ENCODE measurements around the gene BAIAP3. TPM values are rescaled to one million over a fixed set of nuclear protein-coding genes. Genes with fewer than 3 reads are reported as not detected.

The BAIAP3 gene
- total RNA-seq, 2 experiments from 2014 or later, result 19.6 to 21.5 TPM

DNA sequence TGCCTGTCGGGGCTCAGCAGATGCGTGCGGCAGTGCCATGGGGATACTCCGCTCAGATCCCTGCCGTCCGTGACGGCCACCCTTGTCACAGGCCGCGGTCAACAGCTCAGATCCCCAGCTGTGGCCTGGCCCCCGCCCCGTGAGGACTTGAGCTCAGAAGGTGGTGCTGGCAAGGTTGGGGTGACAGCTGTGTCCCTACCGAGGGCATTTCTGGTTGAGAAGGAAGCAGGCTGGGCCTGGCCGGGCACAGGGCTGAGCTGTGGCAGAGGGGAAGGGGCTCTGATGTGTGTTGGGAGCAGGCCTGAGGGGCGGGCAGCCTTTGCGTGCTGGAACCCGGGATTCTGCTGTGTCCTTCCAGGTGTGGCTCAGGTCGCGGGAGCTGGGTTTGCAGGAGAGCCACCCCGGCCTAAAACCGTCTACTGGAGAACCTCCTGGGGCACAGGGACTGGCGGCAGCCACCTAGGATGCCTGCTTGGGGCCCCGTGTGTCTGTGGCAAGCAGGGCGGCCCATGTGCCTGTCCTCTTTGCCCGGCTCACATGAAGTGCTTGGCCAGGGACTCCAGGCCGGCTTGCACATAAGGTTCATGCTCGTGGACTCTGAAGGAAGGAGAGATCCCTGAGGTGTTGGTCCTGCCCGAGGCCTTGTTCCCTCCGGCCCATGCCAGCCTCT, 18.9 kb upstream of the BAIAP3 start:
- ChIA-PET CTCF (no interaction called here), POLR2A (no interaction called here)
- no peaks in the 10 kb centered on the region for H3K9me3 ChIP-seq (ENCODE audit: control insufficient read depth in 1 of 2, insufficient read depth in 1 of 2, low read length in 2 of 2)
- peaks cover 75% of the 10 kb centered on the region for H3K36me3 Mint-ChIP-seq (ENCODE audit: low read depth)
- H3K36me3 ChIP-seq (ENCODE audit: insufficient read depth, low read length), result peaks cover 71% of the 10 kb centered on the region
- TF ChIP-seq, protein P1, sequence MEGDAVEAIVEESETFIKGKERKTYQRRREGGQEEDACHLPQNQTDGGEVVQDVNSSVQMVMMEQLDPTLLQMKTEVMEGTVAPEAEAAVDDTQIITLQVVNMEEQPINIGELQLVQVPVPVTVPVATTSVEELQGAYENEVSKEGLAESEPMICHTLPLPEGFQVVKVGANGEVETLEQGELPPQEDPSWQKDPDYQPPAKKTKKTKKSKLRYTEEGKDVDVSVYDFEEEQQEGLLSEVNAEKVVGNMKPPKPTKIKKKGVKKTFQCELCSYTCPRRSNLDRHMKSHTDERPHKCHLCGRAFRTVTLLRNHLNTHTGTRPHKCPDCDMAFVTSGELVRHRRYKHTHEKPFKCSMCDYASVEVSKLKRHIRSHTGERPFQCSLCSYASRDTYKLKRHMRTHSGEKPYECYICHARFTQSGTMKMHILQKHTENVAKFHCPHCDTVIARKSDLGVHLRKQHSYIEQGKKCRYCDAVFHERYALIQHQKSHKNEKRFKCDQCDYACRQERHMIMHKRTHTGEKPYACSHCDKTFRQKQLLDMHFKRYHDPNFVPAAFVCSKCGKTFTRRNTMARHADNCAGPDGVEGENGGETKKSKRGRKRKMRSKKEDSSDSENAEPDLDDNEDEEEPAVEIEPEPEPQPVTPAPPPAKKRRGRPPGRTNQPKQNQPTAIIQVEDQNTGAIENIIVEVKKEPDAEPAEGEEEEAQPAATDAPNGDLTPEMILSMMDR (IDR thresholded peaks at IDR 0.05), result no peak
- no peaks in the 10 kb centered on the region for H3K27me3 ChIP-seq (ENCODE audit: control insufficient read depth in 1 of 2, insufficient read depth in 2 of 2, low read length in 2 of 2)
- peaks cover 47% of the 10 kb centered on the region for H3K4me1 ChIP-seq (ENCODE audit: insufficient read depth, low read length)
- ATAC-seq (ENCODE audit: poor library complexity) (no peak), DNase-seq (no peak)
- H3K27ac ChIP-seq (ENCODE audit: low read depth in 1 of 2, low read length in 2 of 2), result no peak overlapping the region
- no peak overlapping the region for H3K4me3 ChIP-seq (ENCODE audit: low read length)
- H3K27ac Mint-ChIP-seq, result no peak overlapping the region
- intact Hi-C loops (cut with DNase I, micrococcal nuclease), result no loop called here
- no peaks in the 10 kb centered on the region for H3K27me3 Mint-ChIP-seq
- H3K4me1 Mint-ChIP-seq (ENCODE audit: low read depth), result peaks cover 23% of the 10 kb centered on the region
- H3K9me3 Mint-ChIP-seq, result no peaks in the 10 kb centered on the region
- no peak overlapping the region for H3K4me3 Mint-ChIP-seq

DNA sequence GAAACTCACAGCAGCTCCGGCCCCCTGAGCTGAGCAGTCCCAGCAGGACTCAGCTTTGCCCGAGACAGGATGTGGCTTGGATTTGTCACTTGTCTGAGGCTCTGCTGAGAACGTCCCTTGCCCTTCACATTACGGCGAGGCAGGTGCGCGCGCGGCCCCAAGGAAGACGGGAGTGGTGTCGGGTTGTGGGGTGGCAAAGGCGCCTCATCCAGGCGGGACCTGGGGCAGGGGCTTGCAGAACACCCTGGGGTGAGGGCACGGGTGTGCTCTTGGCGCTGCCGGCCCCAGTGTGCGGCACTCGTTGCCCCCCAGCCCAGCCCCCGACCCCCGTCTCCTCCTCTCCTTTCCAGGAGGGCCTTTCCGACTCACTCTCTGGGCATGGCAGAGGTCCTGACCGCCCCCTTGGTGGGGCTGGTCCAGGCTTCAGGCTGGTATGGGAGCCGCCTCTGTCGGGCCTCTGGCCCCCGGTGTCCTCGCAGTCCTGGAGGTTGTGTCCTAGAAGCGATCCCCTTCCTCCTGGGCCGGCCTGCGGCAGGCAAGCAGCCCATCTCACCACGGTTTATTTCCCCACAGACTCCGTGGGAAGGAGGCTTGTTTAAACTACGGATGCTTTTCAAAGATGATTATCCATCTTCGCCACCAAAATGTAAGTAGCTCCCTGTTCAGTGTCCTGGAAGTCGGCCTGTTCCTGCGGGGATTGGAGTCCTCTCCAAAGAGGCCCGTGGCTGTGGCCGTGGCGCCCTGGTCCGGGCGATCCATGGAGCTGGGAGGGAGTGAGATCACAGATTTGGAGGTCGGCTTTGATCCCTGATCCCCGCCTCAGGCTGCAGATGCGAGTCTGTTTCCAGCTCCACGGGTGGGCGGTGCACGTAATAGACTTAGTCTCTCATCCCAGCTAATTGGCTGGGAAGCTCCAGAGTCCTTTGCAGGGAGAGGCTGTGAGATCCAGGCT, 18.1 kb upstream of the BAIAP3 start:
- ATAC-seq (ENCODE audit: poor library complexity) (no peak), DNase-seq (peak in 1 of 14 experiments; percentile 12)
- no peak overlapping the region for H3K4me3 Mint-ChIP-seq
- peaks cover 19% of the 10 kb centered on the region for H3K4me1 Mint-ChIP-seq (ENCODE audit: low read depth)
- peaks cover 79% of the 10 kb centered on the region for H3K36me3 Mint-ChIP-seq (ENCODE audit: low read depth)
- TF ChIP-seq, protein P1 (IDR thresholded peaks at IDR 0.05), result no peak
- no peaks in the 10 kb centered on the region for H3K27me3 Mint-ChIP-seq
- H3K9me3 Mint-ChIP-seq, result no peaks in the 10 kb centered on the region
- intact Hi-C loops (cut with DNase I, micrococcal nuclease), result no loop called here
- no peaks in the 10 kb centered on the region for H3K9me3 ChIP-seq (ENCODE audit: control insufficient read depth in 1 of 2, insufficient read depth in 1 of 2, low read length in 2 of 2)
- H3K4me1 ChIP-seq (ENCODE audit: insufficient read depth, low read length), result peaks cover 47% of the 10 kb centered on the region
- no peak overlapping the region for H3K4me3 ChIP-seq (ENCODE audit: low read length)
- H3K27me3 ChIP-seq (ENCODE audit: control insufficient read depth in 1 of 2, insufficient read depth in 2 of 2, low read length in 2 of 2), result no peaks in the 10 kb centered on the region
- no peak overlapping the region for H3K27ac Mint-ChIP-seq
- ChIA-PET POLR2A (no interaction called here), CTCF (no interaction called here)
- no peak overlapping the region for H3K27ac ChIP-seq (ENCODE audit: low read depth in 1 of 2, low read length in 2 of 2)
- H3K36me3 ChIP-seq (ENCODE audit: insufficient read depth, low read length), result peaks cover 79% of the 10 kb centered on the region

GRCh38 chr16:1316033-1316405, 17.4 kb upstream of the BAIAP3 start:
- no peaks in the 10 kb centered on the region for H3K27me3 Mint-ChIP-seq
- Histone ChIP-seq H3K9me3 (ENCODE audit: control insufficient read depth in 1 of 2, insufficient read depth in 1 of 2, low read length in 2 of 2) (no peaks in the 10 kb centered on the region), H3K27ac (ENCODE audit: low read depth in 1 of 2, low read length in 2 of 2) (no peak overlapping the region), H3K27me3 (ENCODE audit: control insufficient read depth in 1 of 2, insufficient read depth in 2 of 2, low read length in 2 of 2) (no peaks in the 10 kb centered on the region), H3K4me1 (ENCODE audit: insufficient read depth, low read length) (peaks cover 41% of the 10 kb centered on the region), H3K36me3 (ENCODE audit: insufficient read depth, low read length) (peaks cover 86% of the 10 kb centered on the region), H3K4me3 (ENCODE audit: low read length) (no peak overlapping the region)
- peaks cover 74% of the 10 kb centered on the region for H3K36me3 Mint-ChIP-seq (ENCODE audit: low read depth)
- no peak overlapping the region for H3K4me3 Mint-ChIP-seq
- H3K9me3 Mint-ChIP-seq, result no peaks in the 10 kb centered on the region
- POLR2A ChIA-PET, result no interaction called here
- intact Hi-C loops (cut with DNase I, micrococcal nuclease), result no loop called here
- TF ChIP-seq, protein P1 (IDR thresholded peaks at IDR 0.05), result no peak
- CTCF ChIA-PET, result no interaction called here
- H3K27ac Mint-ChIP-seq, result no peak overlapping the region
- H3K4me1 Mint-ChIP-seq (ENCODE audit: low read depth), result peaks cover 12% of the 10 kb centered on the region
- DNase-seq (no peak), ATAC-seq (ENCODE audit: poor library complexity) (no peak)

All from CD4-positive, alpha-beta T cell (primary cell).